ENCODE results near the gene NKAIN4.
A peak's percentile ranks its signal among the peaks of the same experiment; 100 is the strongest.

The NKAIN4 gene

DNA sequence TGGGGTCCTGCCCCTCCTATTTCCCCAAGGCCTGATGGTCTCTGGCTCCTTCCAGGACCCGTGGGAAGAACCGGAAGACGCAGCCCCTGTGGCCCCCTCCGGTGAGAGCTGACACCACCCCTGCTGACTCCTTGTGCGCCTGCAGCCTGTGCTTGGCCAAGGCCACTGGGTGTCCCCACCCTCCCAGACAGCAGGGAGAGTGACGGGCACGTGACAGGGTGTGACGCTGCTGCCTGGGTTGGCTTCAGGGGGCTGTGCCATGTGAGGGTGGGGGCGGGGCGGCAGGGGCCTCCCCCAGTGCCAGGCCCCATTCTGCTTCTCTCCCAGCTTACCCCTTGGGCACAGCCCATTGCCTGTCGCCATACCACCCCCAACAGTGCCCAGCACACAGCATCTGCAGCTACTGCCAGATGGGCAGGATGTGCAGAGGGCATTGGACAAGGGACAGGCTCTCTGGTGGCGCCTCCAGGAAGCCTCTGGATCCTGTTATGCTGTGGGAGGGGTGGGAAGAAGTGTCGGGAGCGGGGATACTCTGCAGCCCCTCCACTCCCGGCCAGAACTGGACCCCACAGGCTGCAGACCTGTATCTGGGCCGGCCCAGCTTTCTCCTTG lies 15.6 kb downstream of the NKAIN4 start:
- no peak overlapping the region for H3K27ac Mint-ChIP-seq
- no peak for DNase-seq
- peaks cover 39% of the 10 kb centered on the region for H3K4me1 Mint-ChIP-seq
- no peaks in the 10 kb centered on the region for H3K9me3 Mint-ChIP-seq
- no peak overlapping the region for H3K4me3 Mint-ChIP-seq
- no peaks in the 10 kb centered on the region for H3K36me3 Mint-ChIP-seq (ENCODE audit: low read depth)
- no peaks in the 10 kb centered on the region for H3K27me3 Mint-ChIP-seq (ENCODE audit: low read depth, poor library complexity)
- TF ChIP-seq, protein P1, sequence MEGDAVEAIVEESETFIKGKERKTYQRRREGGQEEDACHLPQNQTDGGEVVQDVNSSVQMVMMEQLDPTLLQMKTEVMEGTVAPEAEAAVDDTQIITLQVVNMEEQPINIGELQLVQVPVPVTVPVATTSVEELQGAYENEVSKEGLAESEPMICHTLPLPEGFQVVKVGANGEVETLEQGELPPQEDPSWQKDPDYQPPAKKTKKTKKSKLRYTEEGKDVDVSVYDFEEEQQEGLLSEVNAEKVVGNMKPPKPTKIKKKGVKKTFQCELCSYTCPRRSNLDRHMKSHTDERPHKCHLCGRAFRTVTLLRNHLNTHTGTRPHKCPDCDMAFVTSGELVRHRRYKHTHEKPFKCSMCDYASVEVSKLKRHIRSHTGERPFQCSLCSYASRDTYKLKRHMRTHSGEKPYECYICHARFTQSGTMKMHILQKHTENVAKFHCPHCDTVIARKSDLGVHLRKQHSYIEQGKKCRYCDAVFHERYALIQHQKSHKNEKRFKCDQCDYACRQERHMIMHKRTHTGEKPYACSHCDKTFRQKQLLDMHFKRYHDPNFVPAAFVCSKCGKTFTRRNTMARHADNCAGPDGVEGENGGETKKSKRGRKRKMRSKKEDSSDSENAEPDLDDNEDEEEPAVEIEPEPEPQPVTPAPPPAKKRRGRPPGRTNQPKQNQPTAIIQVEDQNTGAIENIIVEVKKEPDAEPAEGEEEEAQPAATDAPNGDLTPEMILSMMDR (IDR thresholded peaks at IDR 0.05) = no peak

DNA sequence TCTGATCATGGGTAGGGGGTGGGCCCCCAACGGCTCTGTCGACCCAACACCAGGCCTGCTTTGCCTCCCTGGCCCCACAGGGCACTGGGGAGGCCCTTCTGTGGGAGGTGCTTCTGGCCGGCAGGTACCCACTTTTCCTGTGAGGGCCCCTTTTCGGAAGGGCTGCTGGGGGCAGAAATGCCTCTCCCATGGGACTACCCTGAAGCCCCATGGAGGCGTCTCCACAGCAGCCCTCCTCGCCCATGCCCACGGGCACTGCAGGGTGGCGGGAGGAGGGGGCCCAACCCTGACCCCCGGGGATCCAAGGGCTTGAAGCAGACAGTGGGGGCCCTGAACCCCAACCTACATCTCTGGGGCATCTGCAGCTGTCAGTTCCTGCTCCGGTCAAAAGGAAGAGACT lies 16.2 kb downstream of the NKAIN4 start:
- H3K9me3 Mint-ChIP-seq = no peaks in the 10 kb centered on the region
- no peak for DNase-seq
- TF ChIP-seq, protein P1 (IDR thresholded peaks at IDR 0.05) = no peak

DNA sequence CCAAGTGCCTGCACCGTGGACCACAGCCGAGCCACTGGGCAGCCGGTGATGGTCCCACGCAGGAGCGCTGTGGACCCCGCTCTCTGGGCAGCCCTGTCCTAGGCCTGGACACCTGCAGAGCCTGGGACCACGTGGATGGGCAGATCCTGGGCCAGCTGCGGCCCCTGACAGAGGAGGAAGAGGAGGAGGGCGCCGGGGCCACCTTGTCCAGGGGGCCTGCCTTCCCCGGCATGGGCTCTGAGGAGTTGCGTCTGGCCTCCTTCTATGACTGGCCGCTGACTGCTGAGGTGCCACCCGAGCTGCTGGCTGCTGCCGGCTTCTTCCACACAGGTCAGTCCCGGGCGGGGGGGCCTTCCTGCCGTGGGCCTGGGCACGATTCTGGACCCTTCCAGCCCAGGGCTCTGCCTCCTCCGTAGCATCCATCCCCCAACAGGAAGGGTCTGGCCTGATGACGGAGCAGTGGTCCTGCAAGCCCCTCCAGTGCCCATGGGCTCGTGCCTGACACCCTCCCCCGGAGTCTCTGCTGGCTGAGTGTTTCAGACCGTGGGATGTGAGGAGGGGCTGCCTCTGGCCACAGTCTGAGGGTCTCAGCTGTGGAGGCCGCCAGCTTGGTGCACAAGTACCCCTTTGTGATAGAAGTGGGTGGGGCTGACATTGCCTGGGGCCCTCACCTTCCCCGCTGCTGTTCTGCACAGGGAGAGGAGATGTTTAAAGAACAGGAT lies 18.0 kb downstream of the NKAIN4 start:
- H3K36me3 Mint-ChIP-seq (ENCODE audit: low read depth) = no peaks in the 10 kb centered on the region
- TF ChIP-seq, protein P1 (IDR thresholded peaks at IDR 0.05) = no peak
- H3K4me3 Mint-ChIP-seq = no peak overlapping the region
- DNase-seq = no peak
- H3K9me3 Mint-ChIP-seq = no peaks in the 10 kb centered on the region
- no peak overlapping the region for H3K27ac Mint-ChIP-seq
- peaks cover 46% of the 10 kb centered on the region for H3K4me1 Mint-ChIP-seq
- peaks cover 4% of the 10 kb centered on the region for H3K27me3 Mint-ChIP-seq (ENCODE audit: low read depth, poor library complexity)

More for the DNA sequence above, 16.2 kb downstream of the NKAIN4 start:
- no peaks in the 10 kb centered on the region for H3K36me3 Mint-ChIP-seq (ENCODE audit: low read depth)
- peaks cover 36% of the 10 kb centered on the region for H3K4me1 Mint-ChIP-seq
- H3K27me3 Mint-ChIP-seq (ENCODE audit: low read depth, poor library complexity) = no peaks in the 10 kb centered on the region
- H3K27ac Mint-ChIP-seq = no peak overlapping the region
- H3K4me3 Mint-ChIP-seq = no peak overlapping the region

DNA sequence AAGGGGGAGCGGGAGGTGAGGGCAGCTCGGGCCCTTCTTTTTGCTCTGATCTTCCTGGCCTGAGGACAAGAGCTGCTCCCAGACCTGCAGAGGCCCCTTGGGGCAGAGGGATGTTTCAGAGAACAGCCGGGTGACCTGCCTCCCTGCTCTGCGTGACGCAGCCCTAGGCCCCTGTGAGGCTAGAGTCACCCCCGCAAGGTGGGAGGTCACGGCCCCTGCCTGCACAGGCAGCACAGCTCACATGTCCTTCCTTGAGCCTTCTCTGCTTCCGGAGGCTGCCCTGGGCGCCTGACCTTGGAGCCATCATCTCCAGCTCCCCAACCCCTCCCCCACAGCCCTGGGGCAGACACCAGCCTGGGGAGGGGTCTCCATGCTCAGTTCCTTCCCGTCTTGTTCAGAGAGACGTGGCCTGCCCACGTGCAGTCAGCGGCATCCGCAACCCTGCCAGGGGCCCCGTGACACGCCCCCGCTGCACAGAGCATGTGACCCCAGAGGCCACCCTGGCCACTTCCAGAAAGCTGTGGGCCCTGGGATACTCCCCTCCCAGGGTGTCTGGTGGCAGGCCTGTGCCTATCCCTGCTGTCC lies 18.8 kb downstream of the NKAIN4 start, which contains the start of gene BIRC7:
BIRC7 (plus strand) TSS at position 507 of the 585 bp plus-strand sequence. CDS start 192 bp downstream, outside the sequence.
- DNase-seq = peak; percentile 68
- Mint-ChIP-seq H3K27me3 (ENCODE audit: low read depth, poor library complexity) (peaks cover 8% of the 10 kb centered on the region), H3K9me3 (no peaks in the 10 kb centered on the region), H3K4me3 (peak within 1 kb of the TSS; percentile 32), H3K4me1 (peaks cover 54% of the 10 kb centered on the region), H3K36me3 (ENCODE audit: low read depth) (no peaks in the 10 kb centered on the region), H3K27ac (no peak within 1 kb of the TSS)
- TF ChIP-seq, protein P1 (IDR thresholded peaks at IDR 0.05) = no peak

DNA sequence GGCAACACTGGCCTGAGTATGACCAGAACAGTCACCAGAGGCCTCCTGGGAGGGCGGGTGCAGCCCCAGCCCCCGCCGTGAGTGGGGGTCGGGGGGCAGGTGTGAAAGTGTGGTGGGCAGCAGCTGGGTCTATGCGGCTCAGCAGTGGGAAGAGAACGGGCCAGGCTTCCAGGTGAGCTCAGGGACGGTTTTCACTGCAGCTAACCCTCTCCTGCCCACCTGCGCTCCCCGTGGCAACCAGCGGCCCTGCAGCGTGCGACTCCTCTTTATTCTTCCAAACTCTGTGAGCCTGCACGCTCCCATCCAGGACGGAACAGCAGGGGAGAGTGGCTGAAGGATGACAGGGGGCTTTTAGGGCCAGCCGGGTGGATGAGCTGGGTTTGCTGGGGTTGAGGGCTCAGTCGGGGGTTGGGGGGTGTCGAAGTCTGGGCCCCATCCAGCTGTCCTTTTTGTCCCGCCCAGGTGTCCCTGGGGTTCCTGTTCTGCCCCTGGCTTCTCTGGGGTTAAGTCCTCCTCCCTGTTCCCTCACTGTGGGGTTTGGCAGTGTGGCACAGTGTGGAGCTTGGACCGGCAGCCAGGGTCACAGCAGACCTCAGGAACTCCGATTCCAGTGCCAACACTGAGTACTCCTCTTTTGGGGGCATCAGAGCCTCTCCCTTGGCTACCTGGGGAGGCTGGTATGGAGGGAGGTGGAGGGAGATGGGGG lies 19.4 kb downstream of the NKAIN4 start:
- no peak overlapping the region for H3K27ac Mint-ChIP-seq
- no peaks in the 10 kb centered on the region for H3K9me3 Mint-ChIP-seq
- H3K4me3 Mint-ChIP-seq = peak overlapping the region; percentile 32
- H3K36me3 Mint-ChIP-seq (ENCODE audit: low read depth) = no peaks in the 10 kb centered on the region
- peak; percentile 63 for DNase-seq
- H3K4me1 Mint-ChIP-seq = peaks cover 61% of the 10 kb centered on the region
- TF ChIP-seq, protein P1 (IDR thresholded peaks at IDR 0.05) = peak; percentile 48
- H3K27me3 Mint-ChIP-seq (ENCODE audit: low read depth, poor library complexity) = peaks cover 11% of the 10 kb centered on the region

All from nephron progenitor cell (in vitro differentiated cells).